ENCODE measurements around the gene PLEK2. TPM values are rescaled to one million over a fixed set of nuclear protein-coding genes. Genes with fewer than 3 reads are reported as not detected.

PLEK2 gene
- total and polyA plus RNA-seq, 2 of the 13 experiments (the other 11 are each of a cell fraction or from before 2014, with no cell fraction given), result 0.26 to 1.5 TPM

DNA sequence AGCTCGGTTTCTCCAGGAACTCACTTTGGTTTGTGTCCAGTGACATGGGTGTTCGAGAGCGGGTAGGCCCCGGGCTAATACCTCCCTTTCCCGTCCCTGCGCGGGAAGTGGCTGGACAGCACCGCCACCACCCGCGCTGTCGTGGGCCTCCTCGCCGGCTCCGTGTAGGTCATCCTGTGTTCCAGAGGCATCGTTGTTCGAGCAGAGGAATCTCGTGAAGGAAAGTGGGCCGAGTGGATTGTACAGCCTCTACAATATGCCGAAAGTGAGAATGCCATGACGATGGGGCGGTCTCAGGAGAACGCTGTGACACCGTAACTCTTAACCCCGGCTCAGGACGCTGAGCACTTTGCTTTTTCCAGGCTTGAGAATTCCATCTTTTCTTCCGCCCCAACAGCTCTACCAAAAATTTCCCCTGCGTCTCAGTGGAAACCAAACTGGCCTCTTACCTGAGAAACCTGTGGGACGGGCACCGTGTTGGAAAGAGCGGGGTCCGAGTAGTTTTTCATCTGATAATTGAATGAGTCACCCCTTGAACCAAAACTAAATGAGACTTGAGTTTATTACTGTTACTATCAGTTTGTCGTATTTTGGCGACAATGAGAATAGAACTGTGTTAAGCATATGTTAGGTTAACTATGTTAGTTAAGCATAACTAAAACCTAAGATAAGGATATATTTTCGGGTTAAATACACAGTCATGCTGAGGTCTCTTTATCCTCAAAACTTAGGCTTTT, 51.3 kb downstream of the PLEK2 start (continued):
- TF ChIP-seq HMG20A (CRISPR knock-in tag; IDR thresholded peaks at IDR 0.05; ENCODE audit: borderline replicate concordance), result no peak
- 0 out of 2 replicates have a peak, but pooled peaks have one; percentile 5 for TF ChIP-seq MLX (CRISPR knock-in tag; IDR thresholded peaks at IDR 0.05)
- TF ChIP-seq TOE1 (CRISPR knock-in tag; IDR thresholded peaks at IDR 0.05), result no peak
- TF ChIP-seq, protein P1, sequence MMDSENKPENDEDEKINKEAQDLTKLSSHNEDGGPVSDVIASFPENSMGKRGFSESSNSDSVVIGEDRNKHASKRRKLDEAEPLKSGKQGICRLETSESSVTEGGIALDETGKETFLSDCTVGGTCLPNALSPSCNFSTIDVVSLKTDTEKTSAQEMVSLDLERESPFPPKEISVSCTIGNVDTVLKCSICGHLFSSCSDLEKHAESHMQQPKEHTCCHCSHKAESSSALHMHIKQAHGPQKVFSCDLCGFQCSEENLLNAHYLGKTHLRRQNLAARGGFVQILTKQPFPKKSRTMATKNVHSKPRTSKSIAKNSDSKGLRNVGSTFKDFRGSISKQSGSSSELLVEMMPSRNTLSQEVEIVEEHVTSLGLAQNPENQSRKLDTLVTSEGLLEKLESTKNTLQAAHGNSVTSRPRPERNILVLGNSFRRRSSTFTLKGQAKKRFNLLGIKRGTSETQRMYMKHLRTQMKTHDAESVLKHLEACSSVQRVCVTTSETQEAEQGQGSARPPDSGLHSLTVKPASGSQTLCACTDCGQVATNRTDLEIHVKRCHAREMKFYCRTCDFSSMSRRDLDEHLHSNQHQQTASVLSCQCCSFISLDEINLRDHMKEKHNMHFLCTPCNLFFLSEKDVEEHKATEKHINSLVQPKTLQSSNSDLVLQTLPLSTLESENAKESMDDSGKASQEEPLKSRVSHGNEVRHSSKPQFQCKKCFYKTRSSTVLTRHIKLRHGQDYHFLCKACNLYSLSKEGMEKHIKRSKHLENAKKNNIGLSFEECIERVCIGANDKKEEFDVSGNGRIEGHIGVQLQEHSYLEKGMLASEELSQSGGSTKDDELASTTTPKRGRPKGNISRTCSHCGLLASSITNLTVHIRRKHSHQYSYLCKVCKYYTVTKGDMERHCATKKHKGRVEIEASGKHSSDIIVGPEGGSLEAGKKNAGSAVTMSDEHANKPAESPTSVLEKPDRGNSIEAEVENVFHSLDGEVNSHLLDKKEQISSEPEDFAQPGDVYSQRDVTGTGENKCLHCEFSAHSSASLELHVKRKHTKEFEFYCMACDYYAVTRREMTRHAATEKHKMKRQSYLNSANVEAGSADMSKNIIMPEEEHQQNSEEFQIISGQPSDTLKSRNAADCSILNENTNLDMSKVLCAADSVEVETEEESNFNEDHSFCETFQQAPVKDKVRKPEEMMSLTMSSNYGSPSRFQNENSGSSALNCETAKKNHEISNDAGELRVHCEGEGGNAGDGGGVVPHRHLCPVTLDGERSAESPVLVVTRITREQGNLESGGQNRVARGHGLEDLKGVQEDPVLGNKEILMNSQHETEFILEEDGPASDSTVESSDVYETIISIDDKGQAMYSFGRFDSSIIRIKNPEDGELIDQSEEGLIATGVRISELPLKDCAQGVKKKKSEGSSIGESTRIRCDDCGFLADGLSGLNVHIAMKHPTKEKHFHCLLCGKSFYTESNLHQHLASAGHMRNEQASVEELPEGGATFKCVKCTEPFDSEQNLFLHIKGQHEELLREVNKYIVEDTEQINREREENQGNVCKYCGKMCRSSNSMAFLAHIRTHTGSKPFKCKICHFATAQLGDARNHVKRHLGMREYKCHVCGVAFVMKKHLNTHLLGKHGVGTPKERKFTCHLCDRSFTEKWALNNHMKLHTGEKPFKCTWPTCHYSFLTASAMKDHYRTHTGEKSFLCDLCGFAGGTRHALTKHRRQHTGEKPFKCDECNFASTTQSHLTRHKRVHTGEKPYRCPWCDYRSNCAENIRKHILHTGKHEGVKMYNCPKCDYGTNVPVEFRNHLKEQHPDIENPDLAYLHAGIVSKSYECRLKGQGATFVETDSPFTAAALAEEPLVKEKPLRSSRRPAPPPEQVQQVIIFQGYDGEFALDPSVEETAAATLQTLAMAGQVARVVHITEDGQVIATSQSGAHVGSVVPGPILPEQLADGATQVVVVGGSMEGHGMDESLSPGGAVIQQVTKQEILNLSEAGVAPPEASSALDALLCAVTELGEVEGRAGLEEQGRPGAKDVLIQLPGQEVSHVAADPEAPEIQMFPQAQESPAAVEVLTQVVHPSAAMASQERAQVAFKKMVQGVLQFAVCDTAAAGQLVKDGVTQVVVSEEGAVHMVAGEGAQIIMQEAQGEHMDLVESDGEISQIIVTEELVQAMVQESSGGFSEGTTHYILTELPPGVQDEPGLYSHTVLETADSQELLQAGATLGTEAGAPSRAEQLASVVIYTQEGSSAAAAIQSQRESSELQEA (CRISPR knock-in tag; IDR thresholded peaks at IDR 0.05; ENCODE audit: not compliant biosample characterization), result peak; percentile 54
- TF ChIP-seq ZNF501 (CRISPR knock-in tag; IDR thresholded peaks at IDR 0.05), result 0 out of 2 replicates have a peak, but pooled peaks have one; percentile 16
- TF ChIP-seq, protein P2, sequence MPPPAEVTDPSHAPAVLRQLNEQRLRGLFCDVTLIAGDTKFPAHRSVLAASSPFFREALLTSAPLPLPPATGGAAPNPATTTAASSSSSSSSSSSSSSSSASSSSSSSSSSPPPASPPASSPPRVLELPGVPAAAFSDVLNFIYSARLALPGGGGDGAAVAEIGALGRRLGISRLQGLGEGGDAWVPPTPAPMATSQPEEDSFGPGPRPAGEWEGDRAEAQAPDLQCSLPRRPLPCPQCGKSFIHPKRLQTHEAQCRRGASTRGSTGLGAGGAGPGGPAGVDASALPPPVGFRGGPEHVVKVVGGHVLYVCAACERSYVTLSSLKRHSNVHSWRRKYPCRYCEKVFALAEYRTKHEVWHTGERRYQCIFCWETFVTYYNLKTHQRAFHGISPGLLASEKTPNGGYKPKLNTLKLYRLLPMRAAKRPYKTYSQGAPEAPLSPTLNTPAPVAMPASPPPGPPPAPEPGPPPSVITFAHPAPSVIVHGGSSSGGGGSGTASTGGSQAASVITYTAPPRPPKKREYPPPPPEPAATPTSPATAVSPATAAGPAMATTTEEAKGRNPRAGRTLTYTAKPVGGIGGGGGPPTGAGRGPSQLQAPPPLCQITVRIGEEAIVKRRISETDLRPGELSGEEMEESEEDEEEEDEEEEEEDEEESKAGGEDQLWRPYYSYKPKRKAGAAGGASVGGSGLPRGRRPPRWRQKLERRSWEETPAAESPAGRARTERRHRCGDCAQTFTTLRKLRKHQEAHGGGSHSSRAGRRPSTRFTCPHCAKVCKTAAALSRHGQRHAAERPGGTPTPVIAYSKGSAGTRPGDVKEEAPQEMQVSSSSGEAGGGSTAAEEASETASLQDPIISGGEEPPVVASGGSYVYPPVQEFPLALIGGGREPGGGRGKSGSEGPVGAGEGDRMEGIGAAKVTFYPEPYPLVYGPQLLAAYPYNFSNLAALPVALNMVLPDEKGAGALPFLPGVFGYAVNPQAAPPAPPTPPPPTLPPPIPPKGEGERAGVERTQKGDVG (CRISPR knock-in tag; IDR thresholded peaks at IDR 0.05; ENCODE audit: borderline replicate concordance), result 0 out of 2 replicates have a peak, but pooled peaks have one; percentile 2
- TF ChIP-seq ZNF609 (CRISPR knock-in tag; IDR thresholded peaks at IDR 0.05; ENCODE audit: borderline replicate concordance), result 0 out of 2 replicates have a peak, but pooled peaks have one; percentile 13
- peak; percentile 19; the same call in 1 of the 2 replicates for TF ChIP-seq TFDP1 (CRISPR knock-in tag; IDR thresholded peaks at IDR 0.05; ENCODE audit: borderline replicate concordance)
